C4-2B (cell line): ENCODE results near the gene ITPA.

ENCODE experiments used
- H3K27ac ChIP-seq: fragments of 450-650 bp; 2 replicates; pipeline ENCODE4 v1.5.1; 2017
- CTCF ChIP-seq: fragments of 450-650 bp; conservative IDR thresholded peaks from 2 replicates; pipeline ENCODE4 v1.5.1; 2017; ENCODE audit warnings: mild to moderate bottlenecking
- ZFX ChIP-seq: fragments of 450-650 bp; IDR thresholded peaks from 2 replicates; pipeline ENCODE4 v1.6.1; 2017

ITPA gene

GRCh38 chr20:3247638-3248037 lies 38.3 kb downstream of the ITPA start:
- no peak for TF ChIP-seq CTCF
- no peak for TF ChIP-seq ZFX
- H3K27ac ChIP-seq = no peak overlapping the region

GRCh38 chr20:3248167-3248992 lies 39.1 kb downstream of the ITPA start:
- TF ChIP-seq CTCF (no peak), ZFX (no peak)
- no peak overlapping the region for H3K27ac ChIP-seq

GRCh38 chr20:3248993-3249347 lies 39.7 kb downstream of the ITPA start:
- no peak overlapping the region for H3K27ac ChIP-seq
- TF ChIP-seq ZFX = no peak
- no peak for TF ChIP-seq CTCF

- TF ChIP-seq ZFX = no peak
- no peak; the same call in 1 of the 2 replicates for TF ChIP-seq CTCF
- H3K27ac ChIP-seq = no peak overlapping the region
Observed at GRCh38 chr20:3250091-3250504, 40.8 kb downstream of the ITPA start.

- H3K27ac ChIP-seq = no peak overlapping the region
Observed at GRCh38 chr20:3251806-3252205, 42.5 kb downstream of the ITPA start.

GRCh38 chr20:3255728-3256127 lies 46.4 kb downstream of the ITPA start:
- no peak overlapping the region for H3K27ac ChIP-seq
- TF ChIP-seq CTCF (no peak), ZFX (no peak)

More at GRCh38 chr20:3251806-3252205, 42.5 kb downstream of the ITPA start:
- TF ChIP-seq ZFX (no peak), CTCF (no peak)

GRCh38 chr20:3258429-3258828 lies 49.1 kb downstream of the ITPA start:
- no peak overlapping the region for H3K27ac ChIP-seq
- no peak for TF ChIP-seq CTCF
- TF ChIP-seq ZFX = no peak
